GM11168 (cell line): ENCODE data around the gene MOAP1.
"Not testable (repeated sequence)": the region's sequence is repeated elsewhere in the genome, so short reads cannot be mapped to it uniquely, and the experiment has no call there.

ENCODE experiments used
- in situ Hi-C: fragments of 300-500 bp; cut with MboI; formaldehyde crosslinking; loops from one replicate; pipeline ENCODE4 v1.12.0; 2022; ENCODE audit warnings: low sequenced_read_pairs; ENCODE audit not compliant: unreplicated experiment

Gene MOAP1

GRCh38 chr14:93150227-93151208 is 34.2 kb downstream of the MOAP1 start:
- in situ Hi-C loops: no loop called here

GRCh38 chr14:93148979-93149378 is 35.7 kb downstream of the MOAP1 start:
- in situ Hi-C loops: loop anchor here (10.0 kb wide), 1 partner anchor 204 kb away; no protein-coding TSS in a partner anchor

DNA sequence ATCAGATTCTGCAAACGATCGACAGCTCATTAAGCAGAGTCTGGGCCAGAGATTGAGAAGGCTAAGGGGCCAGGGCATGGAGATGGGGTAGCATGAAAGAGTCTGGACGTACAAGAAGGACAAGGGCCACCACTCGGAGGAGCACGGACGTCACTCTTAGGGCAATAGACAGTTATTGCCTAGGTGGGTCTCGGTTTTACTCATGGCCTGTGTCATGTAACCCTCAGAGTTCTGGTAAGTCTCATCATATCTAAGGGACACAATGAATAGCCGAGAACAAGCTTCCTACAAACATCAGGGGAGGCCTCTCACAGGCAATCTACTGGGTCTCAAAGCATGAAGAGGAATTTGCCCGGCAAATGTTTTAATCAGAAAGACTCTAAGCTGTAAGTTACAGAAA is 38.6 kb downstream of the MOAP1 start:
- in situ Hi-C loops: loop anchor here (10.0 kb wide), 1 partner anchor 201 kb away; no protein-coding TSS in a partner anchor

DNA sequence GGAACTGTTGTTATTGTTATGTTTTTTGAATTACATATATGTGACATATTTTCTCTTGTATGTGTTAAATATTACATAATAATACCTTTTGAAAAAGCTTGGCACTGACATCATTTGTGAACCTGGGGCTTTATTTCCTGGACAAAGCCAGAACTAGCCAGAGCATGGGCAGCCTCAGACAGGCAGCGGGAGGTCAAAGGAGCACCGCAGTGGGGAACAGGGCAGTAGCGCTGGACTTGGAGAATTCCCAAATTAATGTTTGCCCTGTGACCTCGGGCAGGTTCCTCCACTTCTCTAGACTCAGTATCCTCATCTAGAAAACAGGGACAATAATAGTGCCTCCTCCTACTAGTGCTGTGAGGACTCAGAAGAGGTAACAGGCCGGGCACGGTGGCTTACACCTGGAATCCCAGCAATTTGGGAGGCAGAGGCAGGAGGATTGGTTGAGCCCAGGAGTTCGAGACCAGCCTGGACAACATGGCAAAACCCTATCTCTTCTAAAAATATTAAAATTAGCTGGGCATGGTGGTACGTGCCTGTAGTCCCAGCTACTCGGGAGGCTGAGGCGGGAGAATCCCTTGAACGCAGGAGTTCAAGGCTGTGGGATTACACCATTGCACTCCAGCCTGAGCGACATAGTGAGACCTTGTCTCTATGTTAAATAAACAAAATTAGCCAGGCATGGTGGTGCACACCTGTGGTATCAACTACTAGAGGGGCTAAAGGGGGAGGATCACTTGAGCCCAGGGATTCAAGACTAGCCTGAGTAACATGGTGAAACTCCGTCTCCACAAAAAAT is 41.6 kb downstream of the MOAP1 start:
- in situ Hi-C loops: loop anchor here (10.0 kb wide), 1 partner anchor 198 kb away; no protein-coding TSS in a partner anchor

DNA sequence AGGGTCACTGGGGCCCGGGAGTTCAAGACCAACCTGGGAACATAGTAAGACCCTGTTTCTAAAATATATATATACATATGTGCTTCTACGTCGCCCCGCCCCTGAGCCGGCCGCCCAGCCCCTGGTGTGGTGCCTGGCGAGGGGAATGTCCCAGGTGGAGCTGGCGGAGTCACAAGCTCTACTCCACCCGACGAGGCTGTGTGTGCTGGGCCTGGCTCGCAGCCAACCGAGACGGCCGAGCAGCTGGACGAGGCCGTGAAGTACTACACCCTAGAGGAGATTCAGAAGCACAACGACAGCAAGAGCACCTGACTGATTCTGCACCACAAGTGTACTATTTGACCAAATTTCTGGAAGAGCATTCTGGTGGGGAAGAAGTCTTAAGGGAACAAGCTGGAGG is 46.8 kb downstream of the MOAP1 start:
- in situ Hi-C loops: no loop called here

- in situ Hi-C loops: not testable (repeated sequence)
These were observed 48.2 kb downstream of the MOAP1 start for GRCh38 chr14:93136508-93136907.

DNA sequence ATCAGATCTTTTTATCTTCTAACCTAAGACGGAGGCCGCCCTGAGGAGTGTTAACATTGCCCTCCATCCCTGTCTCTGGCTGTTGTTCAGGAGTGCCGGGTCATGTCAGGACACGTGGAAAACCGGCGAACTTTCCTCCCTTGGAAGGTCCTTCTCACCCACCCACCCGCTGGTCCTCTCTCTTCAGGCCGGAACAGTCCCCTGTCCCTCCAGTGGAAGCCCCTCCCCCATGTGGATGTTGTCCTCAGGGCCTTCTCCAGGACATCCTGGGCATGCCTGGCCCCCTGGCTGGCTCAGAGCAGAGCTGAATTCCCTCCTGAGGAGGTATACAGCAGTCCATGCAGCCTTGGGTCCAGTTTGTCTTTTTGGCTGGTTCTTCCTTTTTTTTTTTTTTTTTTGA is 48.7 kb downstream of the MOAP1 start:
- in situ Hi-C loops: no loop called here

- in situ Hi-C loops: no loop called here
These were observed 49.3 kb downstream of the MOAP1 start for GRCh38 chr14:93135399-93135798.

DNA sequence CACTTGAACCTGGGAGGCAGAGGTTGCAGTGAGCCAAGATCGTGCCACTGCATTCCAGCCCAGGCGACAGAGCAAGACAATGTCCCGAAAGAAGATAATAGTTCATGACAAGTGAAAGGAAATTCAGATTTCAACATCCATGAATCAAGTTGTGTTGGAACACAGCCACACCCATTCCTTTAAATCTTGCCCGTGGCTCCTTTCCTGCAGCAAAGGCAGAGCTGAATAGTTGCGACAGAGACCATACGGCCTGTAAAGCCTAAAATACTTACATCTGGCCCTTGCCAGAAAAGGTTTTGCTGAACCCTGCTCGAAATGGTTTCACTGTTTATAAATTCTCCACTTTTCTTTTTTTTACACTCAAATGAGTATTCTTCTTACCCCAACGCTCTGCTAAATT is 51.2 kb downstream of the MOAP1 start:
- in situ Hi-C loops: no loop called here

DNA sequence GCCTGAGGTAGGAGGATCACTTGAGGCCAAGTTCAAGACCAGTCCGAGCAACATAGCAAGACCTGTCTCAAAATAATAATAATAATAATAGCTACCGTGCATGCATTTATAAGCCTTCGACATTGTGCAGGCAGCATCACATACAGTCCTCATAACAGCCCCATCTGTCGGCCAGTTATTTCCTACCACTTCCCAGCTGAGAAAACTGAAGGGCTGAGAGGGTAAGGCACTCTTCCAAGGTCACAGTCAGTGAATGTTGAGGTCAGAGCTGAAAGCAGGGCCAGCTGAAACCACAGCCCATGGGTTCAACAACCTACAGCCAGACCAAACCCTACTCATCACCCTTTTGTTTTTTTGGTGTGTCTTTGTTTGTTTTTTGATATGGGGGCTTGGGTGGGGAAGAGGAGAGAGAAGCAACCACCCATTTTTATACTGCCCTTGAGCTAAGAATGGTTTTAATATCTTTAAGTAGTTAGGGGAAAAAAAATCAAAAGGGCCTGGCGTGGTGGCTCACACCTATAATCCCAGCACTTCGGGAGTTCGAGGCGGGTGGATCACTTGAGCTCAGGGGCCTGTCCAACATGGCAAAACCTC is 52.1 kb downstream of the MOAP1 start:
- in situ Hi-C loops: no loop called here
